Activated naive CD4-positive, alpha-beta T cell treated with anti-CD3 and anti-CD28 coated beads, Interleukin-2, amount 50 U/mL, for 24 hours (primary cell): ENCODE results near the gene NBAS.
A peak's percentile ranks its signal among the peaks of the same experiment; 100 is the strongest.

Experiments
- H3K27ac Mint-ChIP-seq: one replicate; pipeline ENCODE4 v1.8.0; 2021; ENCODE audit warnings: mild to moderate bottlenecking, mixed read lengths
- H3K27me3 Mint-ChIP-seq: one replicate; pipeline ENCODE4 v1.8.0; 2021; ENCODE audit warnings: mixed read lengths
- H3K36me3 Mint-ChIP-seq: one replicate; pipeline ENCODE4 v1.8.0; 2021; ENCODE audit warnings: mixed read lengths
- H3K4me1 Mint-ChIP-seq: one replicate; pipeline ENCODE4 v1.8.0; 2021; ENCODE audit warnings: mixed read lengths
- H3K4me3 Mint-ChIP-seq: one replicate; pipeline ENCODE4 v1.8.0; 2021; ENCODE audit warnings: mild to moderate bottlenecking, mixed read lengths
- H3K9me3 Mint-ChIP-seq: one replicate; pipeline ENCODE4 v1.8.0; 2021; ENCODE audit warnings: mixed read lengths

NBAS gene

GRCh38 chr2:15145046-15145817 is 415.9 kb downstream of the NBAS start:
- H3K36me3 Mint-ChIP-seq, result no peaks in the 10 kb centered on the region
- H3K4me3 Mint-ChIP-seq, result no peak overlapping the region
- H3K4me1 Mint-ChIP-seq, result peaks cover 24% of the 10 kb centered on the region
- no peak overlapping the region for H3K27ac Mint-ChIP-seq
- H3K27me3 Mint-ChIP-seq, result no peaks in the 10 kb centered on the region
- H3K9me3 Mint-ChIP-seq, result no peaks in the 10 kb centered on the region

DNA sequence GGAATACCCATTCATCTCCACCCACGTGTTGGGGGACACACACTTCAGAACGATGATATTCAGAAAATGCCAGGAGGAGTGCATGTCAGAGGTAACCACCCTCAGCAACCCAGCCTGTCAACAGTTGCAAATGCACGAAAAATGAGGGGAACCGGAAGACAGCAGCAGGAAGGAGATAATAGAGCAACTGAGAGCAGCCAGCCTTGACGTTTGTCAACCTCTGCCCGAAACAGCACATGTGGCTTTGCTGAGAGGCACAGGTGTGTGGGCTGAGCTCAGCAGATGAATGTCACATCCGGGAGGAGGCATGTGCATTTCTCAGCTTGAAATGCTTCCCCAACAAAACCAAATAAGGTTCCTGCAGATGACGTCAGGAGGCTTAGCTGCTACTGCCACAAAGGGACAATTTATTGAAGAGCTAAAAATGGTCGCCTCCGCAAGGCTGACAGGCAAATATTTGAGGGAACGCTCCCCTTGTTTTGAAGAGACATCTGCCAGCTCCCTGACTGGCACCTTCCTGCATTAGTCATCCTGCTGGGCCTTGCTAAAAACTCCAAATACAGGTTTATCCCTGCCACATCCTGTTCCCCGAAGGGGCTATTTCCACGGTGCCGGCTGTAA is 419.0 kb downstream of the NBAS start:
- Mint-ChIP-seq H3K27me3 (no peaks in the 10 kb centered on the region), H3K4me3 (peak overlapping the region; percentile 67), H3K9me3 (no peaks in the 10 kb centered on the region), H3K36me3 (peaks cover 3% of the 10 kb centered on the region), H3K27ac (peak overlapping the region; percentile 80), H3K4me1 (peaks cover 24% of the 10 kb centered on the region)

DNA sequence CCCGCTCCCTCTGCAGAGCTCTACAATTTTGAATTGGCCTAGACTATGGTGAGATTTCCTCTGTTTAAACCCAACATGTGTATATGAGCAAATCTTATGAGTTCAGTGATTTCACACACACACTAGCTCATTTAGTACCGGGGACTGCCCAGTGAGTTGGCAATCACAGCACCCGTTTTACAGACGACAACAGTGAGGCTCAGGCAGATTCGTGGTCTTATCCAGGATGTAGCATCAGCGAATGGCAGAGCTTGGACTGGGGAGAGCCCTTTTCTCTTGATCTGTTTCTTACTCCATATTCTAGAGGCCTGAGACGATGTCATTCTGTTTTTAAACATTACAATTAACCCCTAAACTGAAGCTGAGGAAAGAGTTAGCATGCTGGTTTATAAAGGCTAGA is 419.9 kb downstream of the NBAS start:
- Mint-ChIP-seq H3K4me1 (peaks cover 24% of the 10 kb centered on the region), H3K9me3 (no peaks in the 10 kb centered on the region), H3K27ac (no peak overlapping the region), H3K4me3 (peak overlapping the region; percentile 35), H3K27me3 (no peaks in the 10 kb centered on the region), H3K36me3 (peaks cover 3% of the 10 kb centered on the region)

DNA sequence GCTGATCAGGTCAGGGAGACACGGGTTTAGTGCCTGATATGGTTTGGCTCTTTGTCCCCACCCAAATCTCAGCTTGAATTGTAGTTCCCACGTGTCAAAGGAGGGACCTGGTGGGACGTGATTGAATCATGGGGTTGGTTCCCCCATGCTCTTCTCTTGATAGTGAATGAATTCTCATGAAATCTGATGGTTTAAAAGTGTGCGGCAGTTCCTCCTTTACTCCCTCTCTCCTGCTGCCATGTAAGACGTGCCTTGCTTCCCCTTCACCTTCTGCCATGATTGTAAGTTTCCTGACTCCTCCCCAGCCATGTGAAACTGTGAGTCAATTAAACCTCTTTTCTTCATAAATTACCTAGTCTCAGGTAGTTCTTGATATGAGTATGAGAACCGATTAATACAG is 424.5 kb downstream of the NBAS start:
- Mint-ChIP-seq H3K36me3 (peaks cover 8% of the 10 kb centered on the region), H3K4me1 (peaks cover 8% of the 10 kb centered on the region), H3K27me3 (no peaks in the 10 kb centered on the region), H3K9me3 (no peaks in the 10 kb centered on the region), H3K4me3 (no peak overlapping the region), H3K27ac (no peak overlapping the region)

GRCh38 chr2:15134957-15135356 is 426.2 kb downstream of the NBAS start:
- Mint-ChIP-seq H3K4me3 (no peak overlapping the region), H3K27me3 (no peaks in the 10 kb centered on the region), H3K36me3 (peaks cover 7% of the 10 kb centered on the region), H3K9me3 (no peaks in the 10 kb centered on the region), H3K4me1 (no peaks in the 10 kb centered on the region), H3K27ac (no peak overlapping the region)

DNA sequence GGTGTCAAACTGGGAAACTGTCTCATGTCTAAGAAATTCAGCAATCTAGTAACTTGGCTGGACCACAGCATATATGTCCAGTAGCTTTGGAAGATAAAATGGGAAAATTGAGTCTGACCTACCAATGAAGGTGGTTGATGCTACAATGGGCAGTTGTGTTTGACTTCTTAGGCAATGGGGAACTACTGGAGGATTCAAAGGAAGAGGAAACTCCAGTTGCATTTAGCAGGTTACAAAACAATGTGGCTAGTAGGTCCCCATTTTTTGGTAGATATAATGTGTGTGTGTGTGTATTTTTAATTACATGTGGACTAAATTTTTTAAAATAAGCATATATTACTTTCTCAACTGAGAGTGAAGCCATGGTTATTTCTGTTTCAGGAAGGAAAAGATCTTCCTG is 427.7 kb downstream of the NBAS start:
- Mint-ChIP-seq H3K4me3 (no peak overlapping the region), H3K27me3 (no peaks in the 10 kb centered on the region), H3K27ac (no peak overlapping the region), H3K4me1 (no peaks in the 10 kb centered on the region), H3K36me3 (peaks cover 6% of the 10 kb centered on the region), H3K9me3 (no peaks in the 10 kb centered on the region)

- Mint-ChIP-seq H3K27ac (no peak overlapping the region), H3K27me3 (no peaks in the 10 kb centered on the region), H3K9me3 (no peaks in the 10 kb centered on the region)
Measured at GRCh38 chr2:15128846-15129245, 432.3 kb downstream of the NBAS start.

DNA sequence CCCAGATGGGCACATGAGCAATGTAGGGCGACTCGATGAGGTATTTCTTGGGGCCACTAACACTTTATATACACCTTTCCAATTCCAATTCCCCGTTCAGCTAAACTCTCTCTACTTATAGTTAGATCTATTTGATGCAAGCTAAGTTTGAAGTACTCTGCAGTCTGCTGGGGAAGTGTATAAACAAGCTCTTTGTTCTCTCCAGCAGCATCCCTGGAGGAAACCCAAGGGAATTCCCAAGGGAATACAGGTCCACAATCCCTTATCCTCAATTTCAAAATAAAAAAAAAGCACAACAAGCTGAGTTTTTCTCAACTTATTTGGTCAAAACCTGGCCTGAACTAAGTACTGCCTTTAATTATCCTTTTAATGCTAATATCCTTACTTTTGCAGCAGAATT is 433.3 kb downstream of the NBAS start:
- H3K9me3 Mint-ChIP-seq, result no peaks in the 10 kb centered on the region
- H3K27me3 Mint-ChIP-seq, result no peaks in the 10 kb centered on the region
- peaks cover 1% of the 10 kb centered on the region for H3K36me3 Mint-ChIP-seq
- no peak overlapping the region for H3K27ac Mint-ChIP-seq
- H3K4me1 Mint-ChIP-seq, result no peaks in the 10 kb centered on the region
- H3K4me3 Mint-ChIP-seq, result no peak overlapping the region

More at GRCh38 chr2:15128846-15129245, 432.3 kb downstream of the NBAS start:
- Mint-ChIP-seq H3K4me3 (no peak overlapping the region), H3K4me1 (no peaks in the 10 kb centered on the region), H3K36me3 (peaks cover 1% of the 10 kb centered on the region)

DNA sequence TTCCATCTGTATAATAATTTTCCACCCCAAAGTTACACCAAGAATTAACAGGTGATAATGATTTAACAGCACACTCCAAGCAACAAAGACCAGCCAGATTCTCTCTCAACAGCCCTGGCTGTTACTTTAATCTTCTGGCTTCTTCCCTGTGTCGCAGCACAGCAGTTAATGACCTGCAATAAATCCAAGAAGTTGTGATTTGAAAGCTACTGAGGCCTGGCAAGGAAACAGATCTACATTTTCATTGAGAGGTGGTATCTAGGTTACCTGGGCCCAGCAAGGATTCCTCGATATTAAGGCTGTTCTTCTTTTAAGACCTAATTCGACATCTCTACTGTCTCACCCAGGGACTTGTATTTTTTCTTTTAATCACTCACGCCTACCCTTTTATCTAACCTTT is 433.8 kb downstream of the NBAS start:
- H3K36me3 Mint-ChIP-seq, result peaks cover 1% of the 10 kb centered on the region
- H3K4me1 Mint-ChIP-seq, result no peaks in the 10 kb centered on the region
- H3K27ac Mint-ChIP-seq, result no peak overlapping the region
- no peak overlapping the region for H3K4me3 Mint-ChIP-seq
- no peaks in the 10 kb centered on the region for H3K27me3 Mint-ChIP-seq
- no peaks in the 10 kb centered on the region for H3K9me3 Mint-ChIP-seq

DNA sequence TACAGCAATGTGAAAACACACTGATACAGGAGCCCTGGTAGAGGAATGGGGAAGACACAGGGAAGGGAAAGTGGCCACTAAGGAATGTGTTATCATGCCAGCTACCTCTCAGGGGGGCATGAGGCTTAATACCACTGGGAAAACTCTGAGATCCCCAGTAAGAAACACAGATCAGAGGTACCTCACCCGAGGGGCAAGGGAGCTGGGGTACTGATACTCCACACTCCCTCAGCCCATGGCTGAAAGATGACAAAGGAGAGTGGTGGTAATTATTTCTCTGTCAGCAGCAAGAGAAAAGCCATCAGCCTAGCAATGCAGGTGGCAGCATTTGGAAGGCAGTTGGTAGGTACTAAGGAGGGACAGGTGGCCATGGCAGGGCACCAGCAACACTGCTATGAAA is 434.8 kb downstream of the NBAS start:
- Mint-ChIP-seq H3K27ac (no peak overlapping the region), H3K27me3 (peaks cover 1% of the 10 kb centered on the region), H3K36me3 (peaks cover 1% of the 10 kb centered on the region), H3K4me1 (no peaks in the 10 kb centered on the region), H3K4me3 (no peak overlapping the region), H3K9me3 (no peaks in the 10 kb centered on the region)

DNA sequence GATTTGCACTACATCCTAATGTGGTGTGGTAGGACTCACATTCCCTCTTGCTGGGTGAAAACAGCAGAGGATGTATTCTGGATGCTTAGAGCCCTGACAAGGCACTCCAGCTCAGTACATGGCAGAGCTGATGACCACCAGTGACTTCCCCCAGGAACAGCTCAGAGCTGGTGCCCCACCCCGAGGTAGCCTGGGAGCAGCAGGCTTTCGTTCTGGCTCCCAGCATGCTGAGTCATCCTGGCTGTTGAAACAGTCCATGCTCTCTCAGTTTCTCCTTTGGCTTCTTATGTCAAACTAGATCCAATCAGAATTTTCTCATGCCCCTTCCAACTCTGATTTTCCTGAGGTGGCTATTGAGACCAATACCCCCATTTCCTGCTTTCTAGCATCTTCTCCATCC is 438.2 kb downstream of the NBAS start:
- Mint-ChIP-seq H3K4me1 (peaks cover 9% of the 10 kb centered on the region), H3K4me3 (no peak overlapping the region), H3K27me3 (peaks cover 1% of the 10 kb centered on the region)

GRCh38 chr2:15120631-15121030 is 440.5 kb downstream of the NBAS start:
- Mint-ChIP-seq H3K27me3 (peaks cover 1% of the 10 kb centered on the region), H3K27ac (no peak overlapping the region), H3K4me1 (peaks cover 9% of the 10 kb centered on the region), H3K9me3 (no peaks in the 10 kb centered on the region), H3K36me3 (no peaks in the 10 kb centered on the region), H3K4me3 (no peak overlapping the region)

More for the DNA sequence above, 438.2 kb downstream of the NBAS start:
- Mint-ChIP-seq H3K36me3 (no peaks in the 10 kb centered on the region), H3K27ac (no peak overlapping the region), H3K9me3 (no peaks in the 10 kb centered on the region)

GRCh38 chr2:15119722-15120175 is 441.4 kb downstream of the NBAS start:
- H3K27ac Mint-ChIP-seq, result no peak overlapping the region
- peaks cover 9% of the 10 kb centered on the region for H3K4me1 Mint-ChIP-seq
- no peaks in the 10 kb centered on the region for H3K36me3 Mint-ChIP-seq
- no peak overlapping the region for H3K4me3 Mint-ChIP-seq
- no peaks in the 10 kb centered on the region for H3K9me3 Mint-ChIP-seq
- peaks cover 1% of the 10 kb centered on the region for H3K27me3 Mint-ChIP-seq

GRCh38 chr2:15117409-15118050 is 443.6 kb downstream of the NBAS start:
- Mint-ChIP-seq H3K36me3 (peaks cover 3% of the 10 kb centered on the region), H3K9me3 (peaks cover 6% of the 10 kb centered on the region), H3K4me1 (peaks cover 9% of the 10 kb centered on the region), H3K4me3 (no peak overlapping the region), H3K27ac (no peak overlapping the region), H3K27me3 (peaks cover 1% of the 10 kb centered on the region)
